Peyer's patch (tissue), 4 donors: ENCODE measurements around the gene GOLGA2. TPM values are rescaled to one million over a fixed set of nuclear protein-coding genes. Genes with fewer than 3 reads are reported as not detected.

Source experiments
- DNase-seq, 3 donors: peaks; one replicate each; pipeline ENCODE4 v3.0.0-alpha.2; 2017 to 2019
- H3K27ac ChIP-seq, 4 donors: fragments of 200-600 bp; sonication (generic); one replicate each; pipeline ENCODE4 v1.5.1; 2016 to 2019
- H3K27me3 ChIP-seq, 2 donors: fragments of 200-600 bp; sonication (generic); one replicate each; pipeline ENCODE4 v1.5.1; 2019
- H3K36me3 ChIP-seq, 3 donors: fragments of 200-600 bp; sonication (generic); one replicate each; pipeline ENCODE4 v1.5.1; 2016 to 2019
- H3K4me1 ChIP-seq, 4 donors: fragments of 200-600 bp; sonication (generic); one replicate each; pipeline ENCODE4 v1.5.1; 2016 to 2019
- H3K4me3 ChIP-seq, 4 donors: fragments of 200-600 bp; sonication (generic); 1 replicate in 3 of 4; 2 replicates in 1 of 4; pipeline ENCODE4 v1.5.1; 2016 to 2019; ENCODE audit warnings: mild to moderate bottlenecking in 1 of 4
- H3K9me3 ChIP-seq, 4 donors: fragments of 200-600 bp; sonication (generic); one replicate each; pipeline ENCODE4 v1.5.1; 2016 to 2019; ENCODE audit warnings: mild to moderate bottlenecking in 1 of 4
- CTCF ChIP-seq, 6 experiments: fragments of 450-650 bp in 4 of 6; fragments of 200-600 bp in 2 of 6; sonication (generic) in 1 of 6; IDR thresholded peaks; one replicate each; pipeline ENCODE4 v1.5.1; 2017 to 2019; ENCODE audit warnings: antibody characterized with exemption in 6 of 6, mild to moderate bottlenecking in 3 of 6, moderate library complexity in 1 of 6
- POLR2A ChIP-seq, 2 donors: fragments of 450-650 bp; IDR thresholded peaks; one replicate each; pipeline ENCODE4 v1.5.1; 2017; ENCODE audit warnings: antibody characterized with exemption in 2 of 2, mild to moderate bottlenecking in 2 of 2, moderate library complexity in 2 of 2
- total RNA-seq, 4 donors: library from RNA; depleted of rRNA; stranded (reverse); fragments of >200 nt; gene quantifications; one replicate each; pipeline ENCODE4 v1.1.0, GENCODE V29; 2016

GOLGA2 gene, protein sequence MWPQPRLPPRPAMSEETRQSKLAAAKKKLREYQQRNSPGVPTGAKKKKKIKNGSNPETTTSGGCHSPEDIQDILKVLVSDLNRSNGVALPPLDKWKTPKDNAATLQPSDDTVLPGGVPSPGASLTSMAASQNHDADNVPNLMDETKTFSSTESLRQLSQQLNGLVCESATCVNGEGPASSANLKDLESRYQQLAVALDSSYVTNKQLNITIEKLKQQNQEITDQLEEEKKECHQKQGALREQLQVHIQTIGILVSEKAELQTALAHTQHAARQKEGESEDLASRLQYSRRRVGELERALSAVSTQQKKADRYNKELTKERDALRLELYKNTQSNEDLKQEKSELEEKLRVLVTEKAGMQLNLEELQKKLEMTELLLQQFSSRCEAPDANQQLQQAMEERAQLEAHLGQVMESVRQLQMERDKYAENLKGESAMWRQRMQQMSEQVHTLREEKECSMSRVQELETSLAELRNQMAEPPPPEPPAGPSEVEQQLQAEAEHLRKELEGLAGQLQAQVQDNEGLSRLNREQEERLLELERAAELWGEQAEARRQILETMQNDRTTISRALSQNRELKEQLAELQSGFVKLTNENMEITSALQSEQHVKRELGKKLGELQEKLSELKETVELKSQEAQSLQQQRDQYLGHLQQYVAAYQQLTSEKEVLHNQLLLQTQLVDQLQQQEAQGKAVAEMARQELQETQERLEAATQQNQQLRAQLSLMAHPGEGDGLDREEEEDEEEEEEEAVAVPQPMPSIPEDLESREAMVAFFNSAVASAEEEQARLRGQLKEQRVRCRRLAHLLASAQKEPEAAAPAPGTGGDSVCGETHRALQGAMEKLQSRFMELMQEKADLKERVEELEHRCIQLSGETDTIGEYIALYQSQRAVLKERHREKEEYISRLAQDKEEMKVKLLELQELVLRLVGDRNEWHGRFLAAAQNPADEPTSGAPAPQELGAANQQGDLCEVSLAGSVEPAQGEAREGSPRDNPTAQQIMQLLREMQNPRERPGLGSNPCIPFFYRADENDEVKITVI
- total RNA-seq: 10 to 100 TPM; 45.7 to 96.7 (median 92.5) TPM

GRCh38 chr9:128275198-128276007 lies at the start of gene GOLGA2:
GOLGA2 (minus strand) TSS chr9:128276007; CDS start chr9:128275976, 31 bp downstream.
- Histone ChIP-seq H3K36me3 (peaks cover 0 to 27% (median 0%) of the 10 kb centered on the region in 3 donors), H3K27ac (peak within 1 kb of the TSS; percentile 82 to 94 (median 90)), H3K27me3 (no peaks in the 10 kb centered on the region), H3K4me1 (peaks cover 0 to 26% (median 5%) of the 10 kb centered on the region in 4 donors), H3K9me3 (no peaks in the 10 kb centered on the region), H3K4me3 (peak within 1 kb of the TSS; percentile 75 to 94 (median 84))
- TF ChIP-seq CTCF (IDR thresholded peaks at IDR 0.05) (no peak), POLR2A (IDR thresholded peaks at IDR 0.05) (no peak)
- DNase-seq: peak in 1 of 3 donors; percentile 99

GRCh38 chr9:128324401-128324800 lies 48.6 kb upstream of the GOLGA2 start:
- Histone ChIP-seq H3K4me3 (no peak overlapping the region), H3K36me3 (peaks cover 0 to 42% (median 0%) of the 10 kb centered on the region in 3 donors)
- no peak for TF ChIP-seq POLR2A (IDR thresholded peaks at IDR 0.05)
- TF ChIP-seq CTCF (IDR thresholded peaks at IDR 0.05): no peak

DNA sequence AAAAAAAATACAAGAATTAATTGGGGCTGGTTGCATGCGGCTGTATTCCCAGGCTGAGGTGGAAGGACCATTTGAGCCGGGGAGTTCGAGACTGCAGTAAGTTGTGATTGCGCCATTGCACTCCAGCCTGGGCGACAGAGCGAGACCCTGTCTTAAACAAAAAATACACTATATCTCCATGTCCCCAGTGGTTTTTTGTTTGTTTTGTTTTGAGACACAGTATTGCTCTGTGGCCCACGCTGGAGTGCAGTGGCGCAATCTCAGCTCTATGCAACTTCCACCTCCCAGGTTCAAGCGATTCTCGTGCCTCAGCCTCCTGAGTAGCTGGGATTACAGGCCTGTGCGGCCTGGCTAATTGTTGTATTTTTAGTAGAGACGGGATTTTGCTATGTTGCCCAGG lies 48.0 kb upstream of the GOLGA2 start:
- no peak for TF ChIP-seq POLR2A (IDR thresholded peaks at IDR 0.05)
- TF ChIP-seq CTCF (IDR thresholded peaks at IDR 0.05): no peak
- Histone ChIP-seq H3K9me3 (no peaks in the 10 kb centered on the region), H3K36me3 (peaks cover 0 to 42% (median 0%) of the 10 kb centered on the region in 3 donors), H3K4me3 (peak overlapping the region; percentile 73 to 91 (median 85)), H3K27me3 (no peaks in the 10 kb centered on the region), H3K27ac (peak overlapping the region in 3 of 4 donors; percentile 63 to 94 (median 89)), H3K4me1 (peaks cover 4 to 25% (median 12%) of the 10 kb centered on the region in 4 donors)
- DNase-seq: no peak

More at GRCh38 chr9:128324401-128324800, 48.6 kb upstream of the GOLGA2 start:
- Histone ChIP-seq H3K9me3 (no peaks in the 10 kb centered on the region), H3K27me3 (no peaks in the 10 kb centered on the region), H3K27ac (no peak overlapping the region), H3K4me1 (peaks cover 4 to 25% (median 12%) of the 10 kb centered on the region in 4 donors)
- DNase-seq: no peak

DNA sequence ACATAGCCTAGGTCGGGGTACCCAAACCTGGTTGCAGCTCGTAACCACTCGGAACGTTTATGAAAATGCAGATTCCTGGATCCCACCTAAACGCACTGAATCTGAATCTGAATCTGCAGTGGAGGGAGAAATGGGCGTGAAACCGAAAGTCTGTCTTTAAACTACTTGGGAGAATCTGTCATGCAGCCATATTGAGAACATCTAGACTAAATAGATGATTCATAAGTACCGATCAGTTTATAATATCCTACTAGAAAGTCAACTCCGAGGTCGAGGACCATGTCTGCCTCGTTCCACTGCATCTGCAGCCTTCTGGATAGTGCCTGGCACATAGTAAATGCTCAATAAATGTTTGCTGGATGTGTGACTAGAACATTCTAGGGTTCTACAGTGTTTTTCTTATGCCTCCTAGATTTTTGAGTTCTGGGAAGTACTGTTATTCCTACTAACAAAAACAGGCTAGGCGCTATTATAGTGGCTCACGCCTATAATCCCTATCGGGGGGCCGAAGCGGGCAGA lies 47.5 kb upstream of the GOLGA2 start:
- Histone ChIP-seq H3K27ac (peak overlapping the region; percentile 63 to 94 (median 88)), H3K4me3 (peak overlapping the region; percentile 73 to 91 (median 85)), H3K36me3 (peaks cover 0 to 36% (median 0%) of the 10 kb centered on the region in 3 donors), H3K4me1 (peaks cover 4 to 25% (median 12%) of the 10 kb centered on the region in 4 donors), H3K9me3 (no peaks in the 10 kb centered on the region), H3K27me3 (no peaks in the 10 kb centered on the region)
- no peak for DNase-seq
- TF ChIP-seq POLR2A (IDR thresholded peaks at IDR 0.05): no peak
- no peak for TF ChIP-seq CTCF (IDR thresholded peaks at IDR 0.05)
